ES-I3 (cell line): ENCODE results near the gene DSCAM.

Source experiments
- H3K36me3 ChIP-seq: 2 replicates; pipeline ENCODE4 v1.6.1; 2013; ENCODE audit warnings: mild to moderate bottlenecking, low read length, control low read depth, moderate library complexity; ENCODE audit not compliant: insufficient read depth
- H3K4me1 ChIP-seq: 2 replicates; pipeline ENCODE4 v1.6.1; 2013; ENCODE audit warnings: mild to moderate bottlenecking, control low read depth, low read length; ENCODE audit not compliant: insufficient read depth
- H3K9ac ChIP-seq: 2 replicates; pipeline ENCODE4 v1.6.1; 2013; ENCODE audit warnings: low read depth, mild to moderate bottlenecking, low read length, moderate library complexity
- H3K9me3 ChIP-seq: 2 replicates; pipeline ENCODE4 v1.6.1; 2013; ENCODE audit warnings: mild to moderate bottlenecking, low read length, moderate library complexity; ENCODE audit not compliant: control insufficient read depth, insufficient read depth

Gene DSCAM

DNA sequence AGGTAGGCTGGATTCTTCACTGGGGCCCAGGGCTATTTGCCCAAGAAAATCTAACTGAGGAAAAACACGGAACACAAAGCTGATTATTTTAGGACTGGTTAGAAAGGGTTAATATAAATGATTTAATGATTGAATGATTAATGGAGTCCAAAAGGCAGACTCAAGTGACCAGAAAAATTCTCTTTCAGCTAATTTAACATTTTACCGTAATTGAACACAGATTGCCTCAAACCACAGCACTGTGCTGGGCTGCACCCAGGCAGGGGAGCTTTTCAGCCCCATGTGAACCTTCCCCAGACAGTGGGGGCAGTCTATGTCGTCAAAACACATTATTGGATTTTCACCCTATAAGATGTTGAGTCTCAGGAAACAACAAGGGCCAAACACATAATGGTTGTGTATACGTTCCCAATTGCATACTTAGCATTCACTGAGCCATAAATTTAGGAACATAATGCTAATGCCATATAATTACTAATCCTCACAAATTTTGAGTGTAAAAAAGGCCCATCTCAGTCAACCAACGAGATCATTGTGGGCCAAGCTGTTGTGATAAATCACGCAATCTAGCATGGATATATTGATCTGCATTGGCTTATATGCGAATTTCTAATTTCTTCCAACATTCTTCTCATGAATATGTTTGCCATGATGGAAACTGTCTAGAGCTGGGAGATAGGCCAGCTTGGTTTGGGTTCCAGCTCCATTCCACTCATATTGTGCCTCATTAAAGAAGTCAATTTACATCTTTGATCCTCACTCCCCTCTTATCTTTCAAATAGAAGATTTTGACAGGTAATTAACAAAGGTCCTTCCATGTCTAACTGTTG, 27.7 kb downstream of the DSCAM start:
- Histone ChIP-seq H3K9ac (no peak overlapping the region), H3K4me1 (no peaks in the 10 kb centered on the region), H3K9me3 (no peaks in the 10 kb centered on the region), H3K36me3 (no peaks in the 10 kb centered on the region)

- no peaks in the 10 kb centered on the region for H3K36me3 ChIP-seq
- no peaks in the 10 kb centered on the region for H3K4me1 ChIP-seq
- H3K9ac ChIP-seq: no peak overlapping the region
- H3K9me3 ChIP-seq: no peaks in the 10 kb centered on the region
Measured at GRCh38 chr21:40813918-40814317, 33.0 kb downstream of the DSCAM start.

- H3K9ac ChIP-seq: no peak overlapping the region
- H3K4me1 ChIP-seq: no peaks in the 10 kb centered on the region
- no peaks in the 10 kb centered on the region for H3K36me3 ChIP-seq
Measured at GRCh38 chr21:40809673-40810197, 37.2 kb downstream of the DSCAM start.

GRCh38 chr21:40803101-40803500, 43.9 kb downstream of the DSCAM start:
- no peaks in the 10 kb centered on the region for H3K36me3 ChIP-seq
- H3K9ac ChIP-seq: no peak overlapping the region
- H3K9me3 ChIP-seq: peaks cover 14% of the 10 kb centered on the region
- no peaks in the 10 kb centered on the region for H3K4me1 ChIP-seq

More at GRCh38 chr21:40809673-40810197, 37.2 kb downstream of the DSCAM start:
- no peaks in the 10 kb centered on the region for H3K9me3 ChIP-seq

DNA sequence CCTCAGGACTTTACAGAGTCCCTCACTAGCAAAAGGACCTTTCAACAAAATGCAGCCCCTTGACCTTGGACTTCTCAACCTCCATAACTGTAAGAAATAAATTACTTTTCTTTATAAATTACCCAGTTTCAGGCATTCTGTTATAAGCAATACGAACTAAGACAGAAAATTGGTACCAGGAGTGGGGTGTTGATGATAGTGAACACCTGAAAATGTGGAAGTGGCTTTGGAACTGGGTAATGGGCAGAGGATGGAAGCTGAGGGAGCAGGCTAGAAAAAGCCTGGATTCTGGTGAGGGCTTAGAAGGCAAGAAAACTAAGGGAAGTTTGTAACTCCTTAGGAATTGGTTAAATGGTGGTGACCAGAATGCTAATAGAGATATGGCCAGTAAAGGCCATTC, 46.8 kb downstream of the DSCAM start:
- H3K9me3 ChIP-seq: peaks cover 14% of the 10 kb centered on the region

DNA sequence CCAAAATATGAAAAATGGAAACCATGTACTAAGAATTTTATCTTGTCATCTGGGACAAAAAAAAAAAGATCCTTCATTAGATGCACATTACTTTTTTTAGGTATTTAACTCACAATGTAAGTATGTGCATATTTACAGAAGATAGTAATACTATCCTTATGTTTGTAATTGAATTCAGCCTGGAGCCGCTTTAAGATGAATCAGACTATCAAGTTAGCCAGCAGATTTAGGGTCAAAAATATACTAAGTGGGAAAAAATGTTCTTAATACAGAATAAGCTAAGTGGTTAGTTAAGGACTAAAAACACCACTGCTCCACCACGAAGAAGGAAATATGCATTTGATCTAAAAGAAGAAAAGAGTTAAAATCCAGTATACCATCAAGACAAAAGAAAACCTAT, 49.1 kb downstream of the DSCAM start:
- H3K9me3 ChIP-seq: peaks cover 14% of the 10 kb centered on the region
- H3K4me1 ChIP-seq: no peaks in the 10 kb centered on the region
- H3K9ac ChIP-seq: no peak overlapping the region
- no peaks in the 10 kb centered on the region for H3K36me3 ChIP-seq

More for the DNA sequence above, 46.8 kb downstream of the DSCAM start:
- Histone ChIP-seq H3K4me1 (no peaks in the 10 kb centered on the region), H3K36me3 (no peaks in the 10 kb centered on the region), H3K9ac (no peak overlapping the region)

GRCh38 chr21:40797410-40797809, 49.5 kb downstream of the DSCAM start:
- no peaks in the 10 kb centered on the region for H3K36me3 ChIP-seq
- H3K9me3 ChIP-seq: peaks cover 14% of the 10 kb centered on the region
- H3K4me1 ChIP-seq: no peaks in the 10 kb centered on the region
- no peak overlapping the region for H3K9ac ChIP-seq

- H3K36me3 ChIP-seq: no peaks in the 10 kb centered on the region
- no peak overlapping the region for H3K9ac ChIP-seq
- no peaks in the 10 kb centered on the region for H3K4me1 ChIP-seq
Measured at GRCh38 chr21:40796464-40796863, 50.5 kb downstream of the DSCAM start.

DNA sequence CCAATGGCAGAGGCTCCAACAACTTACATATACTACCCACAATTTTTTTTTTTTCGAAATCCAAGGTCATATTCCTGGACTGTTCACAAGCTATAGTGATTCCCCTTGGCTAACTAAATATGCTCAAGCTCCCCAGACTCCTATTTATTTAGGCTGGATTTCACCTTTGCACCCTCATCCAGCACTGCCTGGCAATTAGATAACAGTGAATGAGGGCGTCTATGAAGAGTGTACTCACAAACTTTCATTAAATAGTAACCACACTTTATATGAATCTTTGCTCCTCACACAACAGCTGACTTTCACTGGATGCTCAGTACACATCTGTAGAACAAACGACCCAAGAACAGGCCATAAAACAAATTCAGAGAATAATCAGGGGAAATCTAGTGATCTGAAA, 51.6 kb downstream of the DSCAM start:
- Histone ChIP-seq H3K36me3 (no peaks in the 10 kb centered on the region), H3K9me3 (peaks cover 4% of the 10 kb centered on the region; the same call in 1 of the 2 replicates), H3K4me1 (no peaks in the 10 kb centered on the region), H3K9ac (no peak overlapping the region)

More at GRCh38 chr21:40796464-40796863, 50.5 kb downstream of the DSCAM start:
- peaks cover 7% of the 10 kb centered on the region for H3K9me3 ChIP-seq

DNA sequence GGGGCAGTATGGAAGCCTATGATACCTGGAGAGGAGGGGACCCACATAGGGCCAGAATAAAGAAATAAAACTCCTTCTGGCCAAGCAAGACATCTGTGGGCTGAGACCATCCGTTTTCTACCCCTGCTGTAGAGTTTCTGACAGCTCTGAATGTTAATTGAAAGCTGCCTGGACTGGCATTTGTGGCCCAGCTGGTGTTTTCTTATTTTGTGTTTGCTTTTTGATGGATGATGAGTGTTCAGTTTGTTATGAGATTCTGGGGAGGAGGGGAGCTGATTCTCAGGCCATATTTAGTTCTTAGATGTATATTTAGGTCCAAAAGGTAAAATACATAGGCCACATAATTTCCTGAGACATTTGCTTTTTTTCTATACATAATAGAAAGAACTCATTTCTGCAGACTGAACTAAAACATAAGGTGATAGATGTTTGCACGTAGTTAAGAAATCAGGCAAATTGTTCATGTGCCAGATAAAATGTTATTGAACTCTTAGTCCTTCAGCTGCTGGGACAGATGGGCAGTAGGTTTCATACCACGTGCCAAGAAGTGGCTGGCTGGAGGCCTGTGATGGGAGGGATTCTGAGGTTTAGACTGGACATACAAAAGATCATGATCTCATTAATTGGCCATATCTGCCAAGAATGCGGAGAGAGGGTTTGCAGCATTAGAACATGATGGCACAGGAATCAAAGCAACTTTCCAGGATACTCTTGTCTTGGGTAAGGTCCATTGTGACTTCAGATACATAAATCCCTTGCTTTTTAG, 54.1 kb downstream of the DSCAM start:
- no peaks in the 10 kb centered on the region for H3K4me1 ChIP-seq
- H3K9me3 ChIP-seq: no peaks in the 10 kb centered on the region
- H3K36me3 ChIP-seq: no peaks in the 10 kb centered on the region
- H3K9ac ChIP-seq: no peak overlapping the region

- Histone ChIP-seq H3K36me3 (no peaks in the 10 kb centered on the region), H3K9me3 (no peaks in the 10 kb centered on the region), H3K9ac (no peak overlapping the region), H3K4me1 (no peaks in the 10 kb centered on the region)
Measured at GRCh38 chr21:40788635-40789034, 58.3 kb downstream of the DSCAM start.

GRCh38 chr21:40783404-40783803, 63.6 kb downstream of the DSCAM start:
- H3K36me3 ChIP-seq: no peaks in the 10 kb centered on the region
- H3K9me3 ChIP-seq: no peaks in the 10 kb centered on the region
- no peaks in the 10 kb centered on the region for H3K4me1 ChIP-seq
- H3K9ac ChIP-seq: no peak overlapping the region

GRCh38 chr21:40770435-40771055, 76.4 kb downstream of the DSCAM start:
- H3K9me3 ChIP-seq: no peaks in the 10 kb centered on the region
- no peak overlapping the region for H3K9ac ChIP-seq
- no peaks in the 10 kb centered on the region for H3K4me1 ChIP-seq
- no peaks in the 10 kb centered on the region for H3K36me3 ChIP-seq

- H3K4me1 ChIP-seq: no peaks in the 10 kb centered on the region
- H3K36me3 ChIP-seq: no peaks in the 10 kb centered on the region
- H3K9ac ChIP-seq: no peak overlapping the region
- H3K9me3 ChIP-seq: no peaks in the 10 kb centered on the region
Measured at GRCh38 chr21:40769231-40769630, 77.7 kb downstream of the DSCAM start.
